ENCODE results near the gene C16orf54. TPM values are rescaled to one million over a fixed set of nuclear protein-coding genes. Genes with fewer than 3 reads are reported as not detected.
A peak's percentile ranks its signal among the peaks of the same experiment; 100 is the strongest.
"Not testable (repeated sequence)": the region's sequence is repeated elsewhere in the genome, so short reads cannot be mapped to it uniquely, and the experiment has no call there.

The C16orf54 gene
- total RNA-seq, 4 donors from 2014 or later: 2.2 to 9.9 (median 3.6) TPM

- no peak overlapping the region for H3K27ac ChIP-seq
- peaks cover 0 to under 1% (median 0%) of the 10 kb centered on the region in 4 donors for H3K4me1 ChIP-seq
- no peak overlapping the region for H3K4me3 ChIP-seq
- no peak for DNase-seq
- no peaks in the 10 kb centered on the region for H3K9me3 ChIP-seq
- H3K36me3 ChIP-seq: no peaks in the 10 kb centered on the region
- no peaks in the 10 kb centered on the region for H3K27me3 ChIP-seq
- no peak for TF ChIP-seq CTCF (IDR thresholded peaks at IDR 0.05)
These were observed 7.7 kb upstream of the C16orf54 start for GRCh38 chr16:29753516-29753915.

- DNase-seq, H3K36me3 ChIP-seq, H3K4me3 ChIP-seq, H3K27me3 ChIP-seq, H3K9me3 ChIP-seq: not testable (repeated sequence)
- Histone ChIP-seq H3K27ac (peak overlapping the region in 2 of 4 donors; percentile 35 to 49), H3K4me1 (peaks cover 0 to 15% (median 12%) of the 10 kb centered on the region in 4 donors)
These were observed 3.0 kb upstream of the C16orf54 start for GRCh38 chr16:29748760-29749149.

- Histone ChIP-seq H3K27ac (peak overlapping the region in 3 of 4 donors; percentile 35 to 92 (median 49)), H3K9me3 (no peaks in the 10 kb centered on the region), H3K4me3 (no peak overlapping the region), H3K27me3 (no peaks in the 10 kb centered on the region), H3K4me1 (peaks cover 0 to 20% (median 15%) of the 10 kb centered on the region in 4 donors), H3K36me3 (no peaks in the 10 kb centered on the region)
- no peak for DNase-seq
- TF ChIP-seq POLR2A (IDR thresholded peaks at IDR 0.05) (no peak), CTCF (IDR thresholded peaks at IDR 0.05) (no peak)
These were observed 2.4 kb upstream of the C16orf54 start for GRCh38 chr16:29747947-29748759.

- not testable (repeated sequence) for DNase-seq, H3K9me3 ChIP-seq, H3K27me3 ChIP-seq, H3K36me3 ChIP-seq
- Histone ChIP-seq H3K4me1 (peaks cover 0 to 20% (median 17%) of the 10 kb centered on the region in 4 donors), H3K4me3 (peak overlapping the region in 1 of 4 donors; percentile 66), H3K27ac (peak overlapping the region; percentile 49 to 92 (median 66))
These were observed 728 bp upstream of the C16orf54 start for GRCh38 chr16:29746518-29746917.

GRCh38 chr16:29745121-29745852 lies 503 bp downstream of the C16orf54 start:
- no peaks in the 10 kb centered on the region for H3K36me3 ChIP-seq
- H3K4me1 ChIP-seq: peaks cover 0 to 26% (median 17%) of the 10 kb centered on the region in 4 donors
- no peaks in the 10 kb centered on the region for H3K27me3 ChIP-seq
- H3K9me3 ChIP-seq: no peaks in the 10 kb centered on the region
- TF ChIP-seq POLR2A (IDR thresholded peaks at IDR 0.05) (no peak), CTCF (IDR thresholded peaks at IDR 0.05) (no peak)
- peak in 2 of 3 donors; percentile 63 to 67 for DNase-seq
- peak overlapping the region; percentile 47 to 66 (median 54) for H3K4me3 ChIP-seq
- H3K27ac ChIP-seq: peak overlapping the region; percentile 78 to 92 (median 80)

- no peaks in the 10 kb centered on the region for H3K9me3 ChIP-seq
- peak overlapping the region; percentile 47 to 66 (median 54) for H3K4me3 ChIP-seq
- DNase-seq: peak in 1 of 3 donors; percentile 40
- no peaks in the 10 kb centered on the region for H3K27me3 ChIP-seq
- no peaks in the 10 kb centered on the region for H3K36me3 ChIP-seq
- H3K27ac ChIP-seq: peak overlapping the region; percentile 8 to 92 (median 79)
- TF ChIP-seq CTCF (IDR thresholded peaks at IDR 0.05): no peak
- TF ChIP-seq POLR2A (IDR thresholded peaks at IDR 0.05): no peak
- peaks cover 0 to 32% (median 17%) of the 10 kb centered on the region in 4 donors for H3K4me1 ChIP-seq
These were observed 1.2 kb downstream of the C16orf54 start for GRCh38 chr16:29744541-29745101.
